ENCODE data around the gene PAN3.

GRCh38 chr13:28220166-28220565, 81.8 kb downstream of the PAN3 start:
- TF ChIP-seq CTCF (IDR thresholded peaks at IDR 0.05 in 4 of 5, conservative IDR thresholded peaks at IDR 0.05 in 1 of 5), result no peak
- TF ChIP-seq POLR2A (IDR thresholded peaks at IDR 0.05), result no peak
